B cell (primary cell): ENCODE data around the gene LCOR. TPM values are rescaled to one million over a fixed set of nuclear protein-coding genes. Genes with fewer than 3 reads are reported as not detected.

ENCODE experiments used
- ATAC-seq: fragments of 200-7000 bp; cut with Tn5 transposase; one replicate; pipeline ENCODE4 v1.10.0; 2021; ENCODE audit warnings: low read depth, mild to moderate bottlenecking, moderate number of reproducible peaks, moderate library complexity
- CTCF ChIA-PET: fragments of 350-600 bp; sonication (Branson Sonifier 250); formaldehyde crosslinking; loops from one replicate; lab custom pipeline; 2021; ENCODE audit warnings: antibody characterized with exemption, inconsistent platforms; lab: Charles Lee
- POLR2A ChIA-PET: fragments of 350-600 bp; sonication (Branson Sonifier 250); formaldehyde crosslinking; loops from one replicate; lab custom pipeline; 2021; ENCODE audit warnings: antibody characterized with exemption; lab: Charles Lee
- DNase-seq: peaks from one replicate; pipeline ENCODE4 v3.0.0; 2013
- H2AFZ ChIP-seq: 2 replicates; pipeline ENCODE4 v1.6.1; 2012; ENCODE audit warnings: mild to moderate bottlenecking, low read depth, low read length; ENCODE audit not compliant: insufficient read depth, poor library complexity, severe bottlenecking
- H3K27ac ChIP-seq, 2 donors: 1 replicate in 1 of 2; 2 replicates in 1 of 2; pipeline ENCODE4 v1.5.1; 2012 to 2013; ENCODE audit warnings: low read length in 2 of 2, mild to moderate bottlenecking in 2 of 2, moderate library complexity in 1 of 2
- H3K27me3 ChIP-seq, 4 experiments: fragments of 200-600 bp in 1 of 4; sonication (generic) in 1 of 4; replicated peaks in 1 of 4; 1 replicate in 2 of 4; 2 replicates in 2 of 4; pipeline versions ENCODE4 v1.6.1 to v1.7.0; 2013 to 2016; ENCODE audit warnings: low read length in 3 of 4, mild to moderate bottlenecking in 2 of 4, mixed read lengths in 1 of 4, moderate library complexity in 1 of 4; ENCODE audit not compliant: insufficient read depth in 4 of 4, control insufficient read depth in 3 of 4; ENCODE audit errors: control extremely low read depth in 1 of 4
- H3K36me3 ChIP-seq, 2 experiments: replicated peaks in 1 of 2; 1 replicate in 1 of 2; 2 replicates in 1 of 2; pipeline versions ENCODE4 v1.6.1 to v1.7.1; 2013; ENCODE audit warnings: low read length in 1 of 2; ENCODE audit not compliant: insufficient read depth in 2 of 2, control insufficient read depth in 1 of 2; ENCODE audit errors: control extremely low read depth in 1 of 2, extremely low read depth in 1 of 2
- H3K4me1 ChIP-seq, 2 donors: fragments of 200-600 bp in 1 of 2; sonication (generic) in 1 of 2; 1 replicate in 1 of 2; 2 replicates in 1 of 2; pipeline versions ENCODE4 v1.5.1 to v1.6.1; 2013 to 2017; ENCODE audit warnings: low read length in 2 of 2; ENCODE audit not compliant: control insufficient read depth in 2 of 2, insufficient read depth in 2 of 2
- H3K4me2 ChIP-seq: replicated peaks from 2 replicates; pipeline ENCODE3; 2012; ENCODE audit warnings: mild to moderate bottlenecking, low read depth, low read length; ENCODE audit not compliant: poor library complexity, severe bottlenecking
- H3K4me3 ChIP-seq, 5 experiments: fragments of 200-600 bp in 1 of 5; sonication (generic) in 1 of 5; 1 replicate in 3 of 5; 2 replicates in 2 of 5; pipeline versions ENCODE4 v1.5.1 to v1.7.0; 2011 to 2016; ENCODE audit warnings: low read length in 4 of 5, mild to moderate bottlenecking in 4 of 5, low read depth in 2 of 5, control low read depth in 1 of 5, moderate library complexity in 1 of 5; ENCODE audit not compliant: insufficient read depth in 1 of 5; ENCODE audit errors: control extremely low read depth in 1 of 5, extremely low read depth in 1 of 5
- H3K79me2 ChIP-seq: fragments of 200-600 bp; sonication (generic); one replicate; pipeline ENCODE4 v1.6.0; 2016; ENCODE audit warnings: low read length; ENCODE audit not compliant: control insufficient read depth, insufficient read depth
- H3K9ac ChIP-seq: fragments of 200-600 bp; sonication (generic); 2 replicates; pipeline ENCODE4 v1.6.1; 2017; ENCODE audit warnings: mild to moderate bottlenecking, low read length, moderate library complexity
- H3K9me3 ChIP-seq, 3 donors: one replicate each; pipeline versions ENCODE4 v1.6.1 to v1.7.1; 2013; ENCODE audit warnings: low read length in 2 of 3; ENCODE audit not compliant: control insufficient read depth in 2 of 3, insufficient read depth in 1 of 3; ENCODE audit errors: control extremely low read depth in 1 of 3
- H4K20me1 ChIP-seq: 2 replicates; pipeline ENCODE4 v1.6.0; 2012; ENCODE audit warnings: mild to moderate bottlenecking, low read length; ENCODE audit not compliant: insufficient read depth, control insufficient read depth, poor library complexity, severe bottlenecking
- H3K27ac Mint-ChIP-seq: one replicate; pipeline ENCODE4 v1.8.0; 2021; ENCODE audit warnings: mixed read lengths
- H3K27me3 Mint-ChIP-seq: one replicate; pipeline ENCODE4 v1.8.0; 2021; ENCODE audit warnings: mixed read lengths
- H3K4me1 Mint-ChIP-seq: one replicate; pipeline ENCODE4 v1.8.0; 2021; ENCODE audit warnings: mixed read lengths
- H3K4me3 Mint-ChIP-seq: one replicate; pipeline ENCODE4 v1.8.0; 2021; ENCODE audit warnings: mixed read lengths
- H3K9me3 Mint-ChIP-seq: one replicate; pipeline ENCODE4 v1.8.0; 2022; ENCODE audit warnings: mixed read lengths; ENCODE audit not compliant: insufficient read depth
- CTCF ChIP-seq: fragments of 200-600 bp; IDR thresholded peaks from one replicate; pipeline ENCODE4 v1.8.0; 2022; ENCODE audit warnings: antibody characterized with exemption, mild to moderate bottlenecking
- EZH2 ChIP-seq: IDR thresholded peaks from 2 replicates; pipeline ENCODE4 v1.6.1; 2012; ENCODE audit warnings: borderline replicate concordance, low read depth, mild to moderate bottlenecking, moderate library complexity, low read length; ENCODE audit not compliant: insufficient read depth, poor library complexity, severe bottlenecking
- WGBS: methylation state at CpG from one replicate; pipeline ENCODE4 v1.1.5; 2013; ENCODE audit warnings: missing lambda C conversion rate; ENCODE audit not compliant: insufficient coverage; 5-methylcytosine and 5-hydroxymethylcytosine counted together
- intact Hi-C: fragments of 100-400 bp; cut with micrococcal nuclease; formaldehyde crosslinking; loops from one replicate; pipeline ENCODE4 v1.10.0; 2022
- polyA plus RNA-seq: library from polyadenylated mRNA; depleted of rRNA; stranded (reverse); fragments of >200 nt; gene quantifications from 2 replicates; pipeline ENCODE4 v1.2.3, GENCODE V29; 2012
- total RNA-seq, 2 donors: library from RNA; stranded (reverse); fragments of 120-200 nt in 1 of 2; gene quantifications; 1 replicate in 1 of 2; 2 replicates in 1 of 2; pipeline versions ENCODE4 v1.2.3 to v1.2.4, GENCODE V29; 2013 to 2022

The LCOR gene
- total and polyA plus RNA-seq, 2 donors (not counting 1 experiment from before 2014, with no cell fraction given): 5.1 to 70.0 TPM

DNA sequence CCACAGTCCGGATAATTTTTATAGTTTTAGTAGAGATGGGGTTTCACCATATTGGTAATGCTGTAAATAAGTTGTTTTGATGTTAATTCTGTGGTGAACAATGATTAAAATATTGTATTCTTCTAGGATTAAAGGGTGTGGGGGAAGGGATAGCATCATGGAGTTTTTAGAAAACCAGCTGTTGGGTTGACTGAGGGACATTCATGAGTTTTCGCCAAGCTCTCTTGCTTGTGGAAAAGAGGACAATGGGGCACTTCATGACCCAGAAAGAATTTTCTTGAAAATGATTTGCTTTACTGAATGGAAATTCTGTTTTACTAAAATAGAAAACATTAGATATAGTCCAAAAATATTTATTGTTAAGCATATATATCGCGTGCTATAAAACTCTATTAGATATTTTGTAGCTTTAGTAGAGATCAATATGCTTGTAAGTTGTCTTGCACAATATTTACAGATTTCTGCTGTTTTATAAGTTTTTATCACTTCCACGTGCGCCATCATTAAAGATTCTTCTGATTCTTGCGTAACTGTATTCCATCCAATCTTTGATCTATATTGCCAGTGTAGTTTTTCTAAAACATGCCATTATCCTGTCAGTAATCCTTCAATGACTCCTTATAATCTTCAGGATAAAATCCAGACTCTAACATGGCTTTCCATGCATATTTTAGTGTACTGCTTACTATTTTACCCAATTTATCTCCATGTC is 41.8 kb downstream of the LCOR start:
- no peaks in the 10 kb centered on the region for H3K9me3 ChIP-seq
- intact Hi-C loops: no loop called here
- Mint-ChIP-seq H3K9me3 (no peaks in the 10 kb centered on the region), H3K27me3 (no peaks in the 10 kb centered on the region), H3K27ac (no peak overlapping the region), H3K4me1 (peaks cover 54% of the 10 kb centered on the region), H3K4me3 (no peak overlapping the region)
- CTCF ChIA-PET: no interaction called here
- no peak for DNase-seq
- 93% methylated on average over 3 of the region's 7 CpGs for WGBS
- no peak overlapping the region for H3K4me3 ChIP-seq
- ATAC-seq: no peak
- peaks cover 90% of the 10 kb centered on the region for H4K20me1 ChIP-seq
- no peak for TF ChIP-seq EZH2
- no peak for TF ChIP-seq CTCF
- H3K27me3 ChIP-seq: no peaks in the 10 kb centered on the region
- peaks cover 99% of the 10 kb centered on the region for H3K79me2 ChIP-seq
- POLR2A ChIA-PET: no interaction called here
- H3K9ac ChIP-seq: no peak overlapping the region
- H3K36me3 ChIP-seq: peaks cover 6 to 8% of the 10 kb centered on the region in 2 experiments
- H2AFZ ChIP-seq: no peak overlapping the region
- no peak overlapping the region for H3K4me2 ChIP-seq
- H3K27ac ChIP-seq: no peak overlapping the region
- H3K4me1 ChIP-seq: peaks cover 9 to 10% of the 10 kb centered on the region in 2 donors

DNA sequence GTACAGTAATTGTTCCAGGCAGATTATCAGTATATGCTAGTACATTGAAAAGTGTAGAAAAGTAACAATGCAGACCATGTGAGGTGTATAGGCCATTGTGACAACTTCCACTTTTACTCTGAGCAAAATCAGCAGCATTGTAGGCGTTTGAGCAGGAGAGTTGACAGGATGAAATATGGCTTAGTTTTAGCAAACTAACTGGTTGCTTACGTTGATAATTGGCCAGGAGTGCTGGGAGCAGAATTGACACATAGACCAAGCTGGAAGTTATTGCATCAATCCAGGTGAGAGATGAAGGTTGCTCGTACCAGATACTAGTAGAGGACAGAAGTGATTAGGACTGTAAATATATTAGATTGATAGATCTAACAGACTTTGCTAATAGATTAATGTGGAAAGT is 46.0 kb downstream of the LCOR start:
- H3K27ac Mint-ChIP-seq: no peak overlapping the region
- peaks cover 2 to 3% of the 10 kb centered on the region in 2 experiments for H3K36me3 ChIP-seq
- no peak overlapping the region for H3K4me3 ChIP-seq
- H3K27ac ChIP-seq: no peak overlapping the region
- H3K4me1 Mint-ChIP-seq: peaks cover 64% of the 10 kb centered on the region
- H3K9me3 Mint-ChIP-seq: no peaks in the 10 kb centered on the region
- H3K9ac ChIP-seq: no peak overlapping the region
- CTCF ChIA-PET: interaction anchor here (0.8 kb wide), 1 partner anchor 237 kb away, joined by 4 read pairs; no protein-coding TSS in a partner anchor
- ATAC-seq: no peak
- peaks cover 99% of the 10 kb centered on the region for H3K79me2 ChIP-seq
- no peaks in the 10 kb centered on the region for H3K27me3 ChIP-seq
- POLR2A ChIA-PET: no interaction called here
- intact Hi-C loops: no loop called here
- no peak overlapping the region for H2AFZ ChIP-seq
- H3K4me2 ChIP-seq: no peak overlapping the region
- TF ChIP-seq EZH2 (no peak), CTCF (no peak)
- H3K4me1 ChIP-seq: peaks cover 4 to 18% of the 10 kb centered on the region in 2 donors
- H3K4me3 Mint-ChIP-seq: no peak overlapping the region
- H4K20me1 ChIP-seq: peaks cover 96% of the 10 kb centered on the region
- H3K27me3 Mint-ChIP-seq: no peaks in the 10 kb centered on the region
- DNase-seq: no peak
- WGBS: 83% methylated on average over 3 of the region's 3 CpGs
- H3K9me3 ChIP-seq: no peaks in the 10 kb centered on the region
